IMR-90 (cell line): ENCODE results near the gene TPGS2. TPM values are rescaled to one million over a fixed set of nuclear protein-coding genes. Genes with fewer than 3 reads are reported as not detected.

ENCODE experiments used
- ATAC-seq: fragments of 200-7000 bp; cut with Tn5 transposase; 2 replicates; pipeline ENCODE4 v1.9.1; 2020; ENCODE audit warnings: low read depth, mild to moderate bottlenecking, moderate library complexity
- BruUV-seq: library from RNA; stranded (reverse); fragments of 400-500 nt; replicated peaks from 2 replicates; lab custom pipeline; 2021; lab: Mats Ljungman, UMichigan
- CTCF ChIA-PET: fragments of 300-600 bp; formaldehyde crosslinking; extraction: SDS; loops from one replicate; lab custom pipeline; 2021; ENCODE audit warnings: antibody characterized with exemption; lab: Yijun Ruan, JAX
- POLR2A ChIA-PET: fragments of 300-600 bp; sonication (Branson Sonifier 250); formaldehyde crosslinking; loops from one replicate; lab custom pipeline; 2022; ENCODE audit warnings: antibody characterized with exemption; ENCODE audit not compliant: unreplicated experiment; lab: Charles Lee
- DNase-seq: peaks from one replicate; pipeline ENCODE4 v3.0.0; 2013
- H2AFZ ChIP-seq: replicated peaks from 2 replicates; pipeline ENCODE3; 2013; ENCODE audit warnings: low read length, mild to moderate bottlenecking; ENCODE audit not compliant: poor library complexity
- H2AK5ac ChIP-seq: 2 replicates; pipeline ENCODE4 v1.6.1; 2013; ENCODE audit warnings: low read depth, low read length, inconsistent platforms
- H2AK9ac ChIP-seq: replicated peaks from 2 replicates; pipeline ENCODE3; 2013; ENCODE audit warnings: mild to moderate bottlenecking, low read depth, low read length, moderate library complexity; ENCODE audit not compliant: poor library complexity
- H2BK120ac ChIP-seq: 2 replicates; pipeline ENCODE4 v1.6.1; 2013; ENCODE audit warnings: low read depth, low read length, inconsistent platforms
- H2BK15ac ChIP-seq: 3 replicates; pipeline ENCODE4 v1.6.1; 2013; ENCODE audit warnings: low read depth, low read length, inconsistent platforms
- H2BK20ac ChIP-seq: 2 replicates; pipeline ENCODE4 v1.6.1; 2013; ENCODE audit warnings: low read depth, mild to moderate bottlenecking, inconsistent platforms, low read length, moderate library complexity
- H2BK5ac ChIP-seq: 2 replicates; pipeline ENCODE4 v1.6.1; 2013; ENCODE audit warnings: mild to moderate bottlenecking, low read depth, low read length, inconsistent platforms; ENCODE audit not compliant: poor library complexity, severe bottlenecking
- H3K14ac ChIP-seq: replicated peaks from 2 replicates; pipeline ENCODE4 v1.6.1; 2013; ENCODE audit warnings: low read depth, low read length, inconsistent platforms
- H3K18ac ChIP-seq: 2 replicates; pipeline ENCODE4 v1.6.1; 2013; ENCODE audit warnings: low read depth, low read length, control low read depth
- H3K23ac ChIP-seq: 2 replicates; pipeline ENCODE4 v1.6.1; 2013; ENCODE audit warnings: low read depth, low read length, inconsistent platforms
- H3K27ac ChIP-seq: 2 replicates; pipeline ENCODE4 v1.5.1; 2013; ENCODE audit warnings: mild to moderate bottlenecking, control low read depth, low read length; ENCODE audit not compliant: insufficient read depth
- H3K27me3 ChIP-seq: 2 replicates; pipeline ENCODE4 v1.6.1; 2013; ENCODE audit warnings: low read length; ENCODE audit not compliant: control insufficient read depth, insufficient read depth
- H3K36me3 ChIP-seq: 2 replicates; pipeline ENCODE4 v1.6.1; 2013; ENCODE audit warnings: low read length, mixed read lengths; ENCODE audit not compliant: control insufficient read depth, insufficient read depth
- H3K4ac ChIP-seq: 2 replicates; pipeline ENCODE4 v1.6.1; 2013; ENCODE audit warnings: low read depth, low read length, inconsistent platforms
- H3K4me1 ChIP-seq: 2 replicates; pipeline ENCODE4 v1.6.1; 2013; ENCODE audit warnings: low read length, mixed read lengths; ENCODE audit not compliant: control insufficient read depth, insufficient read depth
- H3K4me2 ChIP-seq: 2 replicates; pipeline ENCODE4 v1.6.1; 2013; ENCODE audit warnings: low read depth, mild to moderate bottlenecking, control low read depth, low read length, moderate library complexity
- H3K4me3 ChIP-seq: 2 replicates; pipeline ENCODE4 v1.5.1; 2013; ENCODE audit warnings: low read depth, mild to moderate bottlenecking, control low read depth, low read length, moderate library complexity; ENCODE audit not compliant: insufficient read depth
- H3K56ac ChIP-seq: 2 replicates; pipeline ENCODE4 v1.6.1; 2013; ENCODE audit warnings: low read length, inconsistent platforms; ENCODE audit not compliant: insufficient read depth; ENCODE audit errors: extremely low read depth
- H3K79me1 ChIP-seq, 2 experiments: 2 replicates each; pipeline ENCODE4 v1.6.1; 2013; ENCODE audit warnings: low read length in 2 of 2, inconsistent platforms in 1 of 2, low read depth in 1 of 2
- H3K9ac ChIP-seq: 2 replicates; pipeline ENCODE4 v1.6.1; 2013; ENCODE audit warnings: low read depth, low read length, control low read depth
- H3K9me1 ChIP-seq: 2 replicates; pipeline ENCODE4 v1.6.1; 2013; ENCODE audit warnings: low read length, inconsistent platforms; ENCODE audit not compliant: insufficient read depth
- H3K9me3 ChIP-seq: 2 replicates; pipeline ENCODE4 v1.6.1; 2013; ENCODE audit warnings: low read length; ENCODE audit not compliant: control insufficient read depth, insufficient read depth
- H4K20me1 ChIP-seq: 2 replicates; pipeline ENCODE4 v1.6.1; 2013; ENCODE audit warnings: low read length, inconsistent platforms; ENCODE audit not compliant: insufficient read depth
- H4K5ac ChIP-seq: 2 replicates; pipeline ENCODE4 v1.6.1; 2013; ENCODE audit warnings: mild to moderate bottlenecking, low read depth, low read length, control low read depth
- H4K8ac ChIP-seq, 2 experiments: 2 replicates each; pipeline ENCODE4 v1.6.1; 2013; ENCODE audit warnings: low read depth in 2 of 2, low read length in 2 of 2, control low read depth in 1 of 2, inconsistent platforms in 1 of 2
- H4K91ac ChIP-seq: 2 replicates; pipeline ENCODE4 v1.6.1; 2013; ENCODE audit warnings: low read depth, low read length, inconsistent platforms; ENCODE audit not compliant: insufficient read depth
- CEBPB ChIP-seq: IDR thresholded peaks from 2 replicates; pipeline ENCODE4 v1.6.1; 2012; ENCODE audit warnings: low read depth, low read length, improper control_type of control experiment
- ELK1 ChIP-seq: fragments of 150-350 bp; IDR thresholded peaks from 2 replicates; pipeline ENCODE4 v1.6.1; 2016; ENCODE audit warnings: low read depth, mild to moderate bottlenecking, low read length, moderate library complexity, borderline replicate concordance
- MAFK ChIP-seq: IDR thresholded peaks from 2 replicates; pipeline ENCODE4 v1.6.1; 2012; ENCODE audit warnings: low read depth, low read length, improper control_type of control experiment
- MAZ ChIP-seq: IDR thresholded peaks from 2 replicates; pipeline ENCODE4 v1.6.1; 2012; ENCODE audit warnings: low read depth, mild to moderate bottlenecking, low read length, improper control_type of control experiment, moderate library complexity, borderline replicate concordance
- WGBS, 2 experiments: methylation state at CpG; one replicate each; pipeline versions ENCODE4 v1.1.5 to v1.1.7; 2013; ENCODE audit warnings: missing lambda C conversion rate in 2 of 2; ENCODE audit not compliant: insufficient read length in 1 of 2; ENCODE audit errors: extremely low coverage in 2 of 2; 5-methylcytosine and 5-hydroxymethylcytosine counted together
- dilution Hi-C: fragments of 300-500 bp; cut with HindIII; formaldehyde crosslinking; loops from one replicate; pipeline ENCODE4 v1.14.3; 2018; ENCODE audit warnings: low sequenced_read_pairs; ENCODE audit not compliant: unreplicated experiment
- in situ Hi-C: fragments of 300-500 bp; cut with MboI; formaldehyde crosslinking; loops from 3 replicates; pipeline ENCODE4 v1.14.3; 2019; ENCODE audit warnings: low sequenced_read_pairs, inconsistent platforms, mixed read lengths
- intact Hi-C: fragments of 100-400 bp; cut with micrococcal nuclease; formaldehyde crosslinking; loops from 2 replicates; pipeline ENCODE4 v1.10.0; 2022
- polyA plus RNA-seq, 3 experiments: library from polyadenylated mRNA; depleted of rRNA; stranded (reverse); fragments of >200 nt; gene quantifications; 2 replicates each; pipeline ENCODE4 v1.2.3, GENCODE V29; 2012; ENCODE audit warnings: low replicate concordance in 1 of 3
- total RNA-seq: library from RNA; depleted of rRNA; stranded (reverse); fragments of >200 nt; gene quantifications from 2 replicates; pipeline ENCODE4 v1.2.3, GENCODE V29; 2012

TPGS2 gene
- total and polyA plus RNA-seq, 2 of the 4 experiments (the other 2 are of a cell fraction) = 201 to 294 TPM

- TF ChIP-seq MAZ = no peak
- TF ChIP-seq CEBPB = 0 out of 2 replicates have a peak, but pooled peaks have one; percentile 20
- TF ChIP-seq MAFK = no peak
- TF ChIP-seq ELK1 = no peak
- CTCF ChIA-PET = interaction anchor here (1.0 to 2.4 kb wide), 4 partner anchors 9 to 713 kb away, joined by 4 to 8 read pairs (median 6); no protein-coding TSS in a partner anchor
- Histone ChIP-seq H3K18ac (peak overlapping the region; percentile 59), H3K4me3 (no peak overlapping the region), H3K23ac (0 out of 2 replicates have a peak overlapping the region, but pooled peaks have one; percentile 7), H3K4ac (peak overlapping the region; percentile 62), H4K5ac (peak overlapping the region; percentile 21; the same call in 1 of the 2 replicates), H3K9me1 (peaks cover 11% of the 10 kb centered on the region), H4K8ac (peak overlapping the region in 1 of 2 experiments; percentile 38; a peak in 1 of 4 replicates), H2AFZ (no peak overlapping the region), H3K56ac (no peak overlapping the region), H4K20me1 (peaks cover 2% of the 10 kb centered on the region; the same call in 1 of the 2 replicates), H3K79me1 (peaks cover 15 to 39% of the 10 kb centered on the region in 2 experiments), H3K4me1 (peaks cover 17% of the 10 kb centered on the region), H3K9me3 (no peaks in the 10 kb centered on the region), H3K4me2 (peak overlapping the region; percentile 74; the same call in 1 of the 2 replicates), H2BK120ac (peak overlapping the region; percentile 34; the same call in 1 of the 2 replicates), H2BK20ac (peak overlapping the region; percentile 28; the same call in 1 of the 2 replicates), H2AK5ac (0 out of 2 replicates have a peak overlapping the region, but pooled peaks have one; percentile 31), H2BK15ac (no peak overlapping the region), H3K14ac (0 out of 2 replicates have a peak overlapping the region, but pooled peaks have one; percentile 21), H3K27ac (peak overlapping the region; percentile 41; the same call in 1 of the 2 replicates), H3K27me3 (no peaks in the 10 kb centered on the region), H2AK9ac (no peak overlapping the region), H2BK5ac (peak overlapping the region; percentile 14), H3K36me3 (peaks cover 26% of the 10 kb centered on the region), H3K9ac (no peak overlapping the region), H4K91ac (no peak overlapping the region)
- ATAC-seq = peak; percentile 73
- in situ Hi-C loops (no loop called here), dilution Hi-C loops (no loop called here), intact Hi-C loops (loop anchor here (1.0 to 5.0 kb wide), 4 partner anchors 51 to 711 kb away; partner anchors contain the start of gene FHOD3)
- DNase-seq = peak; percentile 91
- WGBS, 2 experiments = no CpG with 5 or more reads among the region's 2 CpGs
- POLR2A ChIA-PET = no interaction called here
- no TSS peak for BruUV-seq
These were observed 20.1 kb downstream of the TPGS2 start for GRCh38 chr18:36808681-36809080.
